ENCODE results near the gene HRH2.

HRH2 gene

DNA sequence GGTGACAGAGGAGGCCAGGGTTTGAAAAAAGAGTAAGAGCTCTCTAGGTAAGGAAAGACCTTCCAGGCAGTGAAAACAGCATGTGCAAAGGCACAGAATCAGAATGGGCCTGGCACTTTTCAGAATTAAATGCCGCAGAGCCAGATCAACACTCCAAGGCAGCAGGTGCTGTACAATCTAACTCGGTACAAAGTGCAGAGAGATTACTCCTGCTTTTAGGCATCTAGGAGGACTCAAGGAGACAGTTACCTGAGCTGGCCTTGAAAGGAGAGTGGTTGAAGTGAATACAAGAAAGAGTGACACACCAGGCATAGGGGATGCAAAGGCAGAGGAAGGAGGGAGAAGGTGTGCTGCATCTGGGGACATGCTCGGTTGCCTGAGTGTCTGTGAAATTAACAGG lies 21.5 kb downstream of the HRH2 start:
- no peak for DNase-seq

DNA sequence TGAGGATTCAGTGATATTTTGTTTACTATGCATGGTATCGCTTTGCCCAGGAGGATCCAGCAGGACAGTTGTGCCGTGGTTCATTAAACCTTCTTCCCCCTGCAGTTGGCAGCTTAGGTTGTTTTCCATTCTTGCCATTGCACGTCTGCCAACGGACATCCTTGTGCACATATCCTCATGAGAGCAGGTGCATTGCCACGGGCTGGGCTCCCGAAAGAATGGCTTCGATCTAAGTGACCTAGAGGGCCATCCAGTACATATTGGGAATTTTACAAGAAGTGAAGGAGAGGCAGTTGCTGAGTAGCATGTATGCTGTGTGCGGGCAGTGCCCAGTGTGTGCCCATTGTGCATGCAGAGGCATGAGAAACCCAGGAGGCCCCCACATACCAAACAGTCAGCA lies 22.1 kb downstream of the HRH2 start:
- DNase-seq: no peak

DNA sequence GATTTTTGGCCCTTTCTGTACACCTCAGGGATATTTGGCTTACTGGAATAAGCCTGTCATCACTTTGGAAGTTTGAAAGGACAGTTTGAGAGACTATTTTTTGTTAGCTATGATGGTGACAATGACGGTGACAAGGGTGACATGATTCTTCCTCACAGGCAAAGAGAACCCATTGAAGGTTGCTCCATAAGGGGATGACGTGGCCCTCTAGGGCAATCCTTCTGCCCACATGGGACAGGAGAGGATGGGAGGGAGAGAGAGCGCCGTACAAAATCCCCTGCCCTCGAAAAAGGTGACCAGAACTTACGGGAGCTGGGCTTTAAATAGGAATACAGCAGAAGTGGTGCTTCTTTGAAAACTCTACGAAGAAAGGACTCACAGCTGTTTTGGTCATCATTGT lies 22.6 kb downstream of the HRH2 start:
- no peak for DNase-seq

DNA sequence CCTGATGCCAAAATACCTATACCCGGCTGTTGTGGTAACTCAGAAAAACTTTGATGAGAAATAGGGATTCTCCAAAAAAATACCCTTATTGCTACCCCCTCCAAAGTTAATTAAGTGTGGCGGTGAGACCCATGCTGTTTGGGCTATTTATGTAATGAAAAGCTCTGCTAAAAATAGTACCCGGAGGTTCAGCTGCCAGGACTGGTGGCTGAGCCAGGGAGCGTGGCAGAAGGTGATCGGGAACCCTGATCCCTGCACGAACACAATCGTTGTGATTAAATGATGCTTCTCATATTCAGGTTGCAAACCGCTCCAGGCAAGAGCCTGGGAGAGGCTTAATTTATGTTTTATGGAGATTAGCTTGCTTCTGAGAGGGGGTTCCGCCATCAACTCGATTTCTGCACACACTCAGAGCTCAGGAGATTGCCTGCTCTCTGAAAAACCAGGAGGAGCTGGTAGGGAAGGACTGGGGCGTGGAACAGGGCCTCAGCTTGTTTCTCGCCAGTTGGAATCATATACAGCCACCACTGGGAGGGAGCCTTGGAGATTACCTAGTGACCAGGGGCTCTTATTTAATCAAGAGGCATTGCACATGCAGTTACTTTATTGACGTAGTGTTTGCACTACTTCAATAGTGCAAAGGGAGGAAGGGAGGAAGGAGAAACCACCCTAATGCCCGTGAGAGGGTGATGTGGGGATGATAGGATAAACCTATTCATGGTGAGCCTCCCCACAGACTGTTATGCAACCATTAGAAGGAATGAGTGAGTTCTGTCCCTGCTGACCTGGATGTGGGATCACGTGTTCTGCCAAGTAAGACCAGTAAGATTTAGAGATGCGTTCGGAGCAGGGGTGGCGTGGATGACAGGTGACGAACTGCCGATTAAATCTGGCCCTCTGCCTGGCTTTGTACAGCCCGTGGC lies 23.4 kb downstream of the HRH2 start:
- DNase-seq: no peak

DNA sequence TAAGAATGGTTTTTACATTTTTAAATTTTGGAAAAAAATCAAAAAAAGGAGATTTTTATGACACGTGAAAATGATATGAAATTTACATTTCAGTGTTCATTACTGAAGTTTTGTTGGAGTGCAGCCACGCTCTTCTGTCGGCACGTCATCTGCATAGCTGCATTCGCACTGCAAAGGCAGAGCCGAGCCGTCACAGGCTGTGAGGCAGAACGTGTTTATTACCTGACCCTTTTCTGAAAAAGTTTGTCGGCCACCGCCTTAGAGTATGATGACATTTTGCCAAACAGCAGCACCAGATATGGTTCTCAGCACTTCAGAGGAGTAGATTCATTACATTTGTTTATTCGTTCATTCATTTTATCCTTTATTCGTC lies 24.1 kb downstream of the HRH2 start:
- DNase-seq: no peak

DNA sequence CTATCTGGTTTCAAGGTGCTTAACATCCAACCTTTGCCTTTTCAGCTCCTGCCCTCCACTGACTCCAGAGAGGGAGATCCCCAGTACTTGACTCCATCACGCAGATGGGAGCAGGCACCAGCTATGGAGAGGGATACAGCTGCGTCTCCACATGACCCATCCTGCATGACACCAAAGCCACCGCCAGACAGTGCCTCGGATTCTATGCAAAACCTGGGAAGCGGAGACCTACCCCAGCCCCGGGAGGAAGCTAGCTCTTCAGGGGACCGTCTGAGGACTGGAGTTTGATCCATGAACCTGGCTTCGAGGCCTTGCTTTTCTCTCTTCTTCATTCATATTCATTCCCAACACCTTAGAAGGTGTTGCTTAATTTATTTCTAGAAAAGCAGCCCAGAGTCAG lies 24.8 kb downstream of the HRH2 start:
- DNase-seq: no peak

DNA sequence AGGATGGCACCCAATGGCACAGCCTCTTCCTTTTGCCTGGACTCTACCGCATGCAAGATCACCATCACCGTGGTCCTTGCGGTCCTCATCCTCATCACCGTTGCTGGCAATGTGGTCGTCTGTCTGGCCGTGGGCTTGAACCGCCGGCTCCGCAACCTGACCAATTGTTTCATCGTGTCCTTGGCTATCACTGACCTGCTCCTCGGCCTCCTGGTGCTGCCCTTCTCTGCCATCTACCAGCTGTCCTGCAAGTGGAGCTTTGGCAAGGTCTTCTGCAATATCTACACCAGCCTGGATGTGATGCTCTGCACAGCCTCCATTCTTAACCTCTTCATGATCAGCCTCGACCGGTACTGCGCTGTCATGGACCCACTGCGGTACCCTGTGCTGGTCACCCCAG lies 25.4 kb downstream of the HRH2 start:
- DNase-seq: no peak

DNA sequence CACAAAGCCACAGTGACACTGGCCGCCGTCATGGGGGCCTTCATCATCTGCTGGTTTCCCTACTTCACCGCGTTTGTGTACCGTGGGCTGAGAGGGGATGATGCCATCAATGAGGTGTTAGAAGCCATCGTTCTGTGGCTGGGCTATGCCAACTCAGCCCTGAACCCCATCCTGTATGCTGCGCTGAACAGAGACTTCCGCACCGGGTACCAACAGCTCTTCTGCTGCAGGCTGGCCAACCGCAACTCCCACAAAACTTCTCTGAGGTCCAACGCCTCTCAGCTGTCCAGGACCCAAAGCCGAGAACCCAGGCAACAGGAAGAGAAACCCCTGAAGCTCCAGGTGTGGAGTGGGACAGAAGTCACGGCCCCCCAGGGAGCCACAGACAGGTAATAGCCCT lies 26.1 kb downstream of the HRH2 start:
- no peak for DNase-seq

DNA sequence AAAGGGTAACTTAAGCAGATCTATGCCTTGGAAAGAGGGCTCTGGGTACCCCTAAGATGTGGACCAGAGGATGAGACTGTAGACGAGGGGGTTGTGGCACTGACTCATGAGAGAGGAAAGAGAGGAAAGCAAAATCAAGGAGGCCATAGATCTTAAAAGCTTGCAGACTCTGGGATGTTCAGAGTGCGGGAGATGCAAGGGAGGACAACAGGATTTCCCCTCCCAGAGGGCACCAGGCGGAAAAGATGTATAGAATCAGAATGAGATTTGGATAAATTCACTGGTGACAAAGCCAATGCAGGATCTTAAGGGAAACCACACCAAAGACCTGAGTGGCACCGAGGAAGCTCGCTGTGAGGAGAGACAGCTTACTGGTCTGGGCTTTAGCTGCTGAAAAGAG lies 27.1 kb downstream of the HRH2 start:
- no peak for DNase-seq

DNA sequence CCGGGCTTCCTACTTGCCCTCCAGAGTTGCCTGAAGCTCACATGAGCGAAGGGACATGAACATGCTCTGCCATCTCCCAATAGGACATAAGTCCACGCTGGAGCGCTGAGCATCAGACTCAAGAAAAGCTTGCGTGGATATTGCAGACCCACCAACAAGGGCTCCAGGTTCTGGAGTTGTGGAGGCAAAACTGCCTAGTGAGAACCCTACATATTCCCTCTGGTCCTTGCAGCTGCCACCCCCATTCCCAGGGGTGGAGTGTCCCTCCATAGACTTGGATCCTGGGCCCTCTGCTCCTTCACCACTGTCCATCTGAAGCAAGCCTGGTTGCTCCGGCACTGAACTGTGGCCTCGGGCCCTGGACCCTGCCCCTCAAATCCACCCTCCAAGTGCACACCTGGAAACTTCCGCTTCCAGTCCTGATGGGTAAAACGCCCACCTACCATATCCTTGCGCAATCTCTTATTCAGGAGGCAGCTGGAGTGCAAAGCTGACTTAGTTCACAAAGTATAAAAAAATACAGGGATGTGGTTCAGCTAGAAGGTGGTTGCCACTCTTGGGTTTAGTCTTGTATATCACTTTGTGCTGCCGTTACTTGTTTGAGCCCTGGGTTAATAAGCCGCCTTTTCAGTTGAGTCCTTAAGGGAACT lies 28.0 kb downstream of the HRH2 start:
- no peak for DNase-seq

DNA sequence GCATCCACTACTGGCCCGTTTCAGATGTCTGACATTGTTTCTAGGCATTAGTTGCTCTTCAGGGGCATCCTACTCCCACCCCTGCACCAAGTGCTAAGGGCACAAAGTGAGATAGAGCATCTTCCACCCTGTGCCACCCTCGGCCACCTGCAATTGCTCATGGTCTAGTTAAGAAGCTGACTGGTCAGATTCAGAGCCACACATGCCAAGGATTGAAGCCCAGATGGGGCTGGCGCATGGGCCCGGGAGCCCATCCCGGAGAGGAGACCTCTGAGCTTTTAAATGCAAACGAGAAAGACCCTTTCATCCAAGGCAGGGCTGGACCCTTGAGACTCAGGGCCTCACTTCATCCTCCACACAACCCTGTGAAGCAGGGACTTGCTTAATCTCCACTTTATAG lies 28.5 kb downstream of the HRH2 start:
- no peak for DNase-seq

DNA sequence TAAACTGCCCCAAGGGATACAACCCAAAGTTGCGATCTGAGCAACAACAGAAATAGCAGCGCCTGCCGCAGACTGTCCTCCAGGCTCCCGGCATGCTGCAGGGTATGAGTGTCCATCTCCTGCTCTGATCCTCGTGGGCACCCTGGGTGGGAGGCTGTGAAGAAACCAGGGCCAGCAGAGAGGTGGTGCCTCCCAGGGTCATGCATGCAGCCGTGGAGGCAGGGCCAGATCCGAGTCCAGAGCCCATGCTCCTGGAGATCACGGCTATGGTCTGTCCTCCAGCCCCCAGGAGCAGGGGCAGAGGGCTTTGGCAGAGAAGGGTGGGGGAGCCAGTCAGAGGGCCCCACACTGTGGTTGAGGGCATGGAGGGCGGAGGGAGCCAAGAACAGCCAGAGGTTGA lies 29.0 kb downstream of the HRH2 start:
- no peak for DNase-seq

DNA sequence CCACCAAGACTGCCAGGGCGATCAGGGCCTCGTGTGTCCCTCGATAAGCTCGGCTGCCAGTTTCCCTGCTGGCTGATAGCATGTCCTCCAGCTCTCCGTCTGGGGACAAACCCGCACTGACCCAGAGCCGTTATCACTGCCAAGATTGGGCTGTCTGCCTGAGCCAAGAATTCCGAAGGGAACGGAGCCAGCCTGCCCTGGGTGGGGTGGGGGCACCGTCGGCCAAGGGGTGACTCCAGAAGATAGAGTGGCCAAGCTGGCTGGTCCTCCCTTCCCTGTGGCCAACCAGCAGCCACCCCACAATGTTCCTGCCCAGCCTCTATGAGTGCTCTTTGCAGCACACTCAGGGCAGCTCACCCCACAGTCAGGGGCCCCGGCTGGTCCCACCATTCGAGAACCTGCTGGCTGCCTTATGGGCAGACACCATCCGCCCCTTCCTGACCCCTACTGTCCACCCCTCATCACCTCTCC lies 29.4 kb downstream of the HRH2 start:
- DNase-seq: no peak

DNA sequence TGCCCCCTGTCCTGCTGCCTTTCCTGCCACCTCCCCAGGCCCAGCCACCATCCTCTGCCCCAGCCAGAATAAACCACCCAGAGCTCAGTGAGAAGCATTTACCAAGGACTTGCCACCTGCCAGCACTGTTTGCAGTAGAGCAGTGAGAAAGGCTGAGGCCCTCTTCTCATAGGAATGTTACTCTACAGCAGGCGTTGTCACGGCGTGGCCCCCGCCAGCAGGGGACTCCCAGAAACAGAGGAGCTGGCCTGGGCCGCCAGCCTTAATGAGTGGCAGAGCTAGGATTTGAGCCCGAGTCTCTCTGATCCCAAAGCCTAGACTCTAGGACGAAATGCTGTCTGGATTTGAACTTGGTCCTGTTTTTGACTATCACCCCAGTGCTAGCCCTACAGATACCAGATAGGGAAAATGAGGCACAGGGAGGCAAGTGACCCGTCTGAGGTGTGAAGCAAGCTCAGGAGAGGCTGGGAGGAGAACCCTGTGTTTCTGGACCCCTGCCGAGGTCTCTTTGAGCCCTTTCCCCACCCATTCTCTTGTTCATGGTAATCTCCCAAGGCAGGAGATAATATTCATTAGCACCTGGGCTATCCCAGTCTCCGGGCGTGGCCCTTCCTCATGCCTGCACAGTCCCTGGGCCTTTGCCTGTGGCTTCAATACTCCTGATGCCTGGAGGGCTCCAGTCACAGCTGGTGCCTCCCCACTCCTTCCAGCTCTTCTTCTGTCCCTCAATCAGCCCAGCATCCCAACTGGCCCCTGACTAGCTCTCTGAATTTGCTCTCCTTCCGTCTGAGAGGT lies 30.7 kb downstream of the HRH2 start:
- DNase-seq: no peak

DNA sequence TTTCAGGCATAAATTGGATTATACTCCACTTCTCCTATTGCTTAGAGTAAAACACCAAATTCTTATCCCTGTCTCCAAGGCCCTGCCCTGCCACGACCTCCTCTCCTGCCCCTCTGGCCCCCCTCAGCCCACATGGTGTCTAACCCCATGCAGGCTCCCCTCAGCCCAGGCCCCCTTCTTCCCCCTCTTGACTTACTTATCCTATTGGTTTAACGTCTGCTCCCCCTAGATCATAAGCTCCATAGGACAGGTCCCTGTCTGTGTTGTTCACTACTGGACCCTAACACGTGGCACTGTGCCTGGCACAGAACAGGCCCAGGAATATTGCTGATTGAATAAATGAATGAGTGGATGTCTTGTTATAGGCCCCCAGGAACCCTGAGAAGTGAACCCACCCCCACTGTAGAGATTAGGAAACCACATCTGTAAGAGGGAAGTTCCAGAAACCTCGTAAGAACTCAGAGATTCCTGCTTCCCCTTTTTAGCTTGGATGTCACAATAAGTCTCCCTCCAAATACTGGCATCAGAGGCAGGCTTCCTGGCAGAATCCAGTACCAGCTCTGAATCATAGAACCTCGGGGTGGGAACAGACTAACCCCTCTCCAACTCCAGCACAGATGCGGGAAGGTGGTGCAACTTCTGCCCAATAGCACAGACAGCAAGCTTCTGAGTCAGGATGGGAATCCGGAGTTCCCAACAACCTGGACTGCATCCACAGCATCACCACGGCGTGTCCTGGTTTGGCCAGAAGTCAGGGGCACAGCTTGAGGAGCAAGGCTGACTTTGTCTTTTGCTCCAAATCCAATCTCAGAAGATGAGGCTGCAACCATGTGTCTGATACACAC lies 31.5 kb downstream of the HRH2 start:
- no peak for DNase-seq

DNA sequence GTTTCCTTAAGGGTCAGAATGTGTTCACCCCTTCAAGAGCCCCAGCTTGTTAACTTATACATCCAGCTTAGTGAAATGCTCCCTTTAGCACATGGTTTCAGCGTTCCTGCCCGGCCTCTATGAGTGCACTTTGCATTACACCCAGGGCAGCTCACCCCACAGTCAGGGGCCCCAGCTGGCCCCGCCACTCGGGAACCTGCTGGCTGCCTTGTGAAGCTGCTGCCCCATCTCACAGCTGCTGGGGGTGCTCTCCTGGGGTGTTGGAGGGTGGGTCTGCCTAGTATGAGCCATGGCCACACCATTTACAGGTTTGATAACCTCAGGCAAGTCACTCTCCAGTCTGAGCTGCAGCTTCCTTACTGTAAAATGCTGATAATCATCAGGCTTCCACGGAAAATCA lies 32.2 kb downstream of the HRH2 start:
- no peak for DNase-seq

DNA sequence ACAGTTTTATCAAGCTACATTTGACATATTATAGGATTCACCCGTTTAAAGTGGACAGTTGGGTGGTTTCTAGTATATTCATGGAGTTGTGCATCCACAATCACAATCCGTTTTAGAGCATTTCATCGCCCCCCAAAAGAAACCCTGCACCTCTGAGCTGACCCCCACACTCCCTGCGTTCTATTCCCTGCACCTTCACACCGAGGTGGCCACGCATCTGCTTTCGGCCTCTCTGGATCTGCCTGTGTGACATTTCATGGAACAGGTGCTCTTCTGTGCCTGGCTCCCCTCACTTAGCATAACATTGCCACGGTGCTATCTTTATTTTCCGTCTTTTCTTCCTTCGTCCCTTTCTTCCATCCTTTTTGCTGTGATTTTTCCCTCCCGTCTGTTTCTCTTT lies 32.7 kb downstream of the HRH2 start:
- DNase-seq: no peak

DNA sequence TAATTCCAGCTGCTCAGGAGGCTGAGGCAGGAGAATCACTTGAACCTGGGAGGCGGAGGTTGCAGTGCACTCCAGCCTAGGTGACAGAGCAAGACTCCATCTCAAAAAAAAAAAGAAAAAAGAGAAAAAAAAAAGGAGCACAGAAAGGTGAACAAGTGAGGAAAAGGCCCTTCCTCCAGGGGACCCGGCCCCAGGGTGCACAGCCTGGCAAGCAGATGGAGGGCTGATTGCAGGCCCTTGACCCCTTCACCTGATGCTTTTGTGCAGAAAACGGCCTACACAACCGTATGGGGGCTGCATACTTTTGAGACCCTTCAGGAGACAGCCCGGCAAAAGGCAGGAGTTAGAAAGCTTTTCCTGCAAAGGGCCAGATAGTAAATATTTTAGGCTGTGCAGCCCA lies 33.9 kb downstream of the HRH2 start:
- no peak for DNase-seq

DNA sequence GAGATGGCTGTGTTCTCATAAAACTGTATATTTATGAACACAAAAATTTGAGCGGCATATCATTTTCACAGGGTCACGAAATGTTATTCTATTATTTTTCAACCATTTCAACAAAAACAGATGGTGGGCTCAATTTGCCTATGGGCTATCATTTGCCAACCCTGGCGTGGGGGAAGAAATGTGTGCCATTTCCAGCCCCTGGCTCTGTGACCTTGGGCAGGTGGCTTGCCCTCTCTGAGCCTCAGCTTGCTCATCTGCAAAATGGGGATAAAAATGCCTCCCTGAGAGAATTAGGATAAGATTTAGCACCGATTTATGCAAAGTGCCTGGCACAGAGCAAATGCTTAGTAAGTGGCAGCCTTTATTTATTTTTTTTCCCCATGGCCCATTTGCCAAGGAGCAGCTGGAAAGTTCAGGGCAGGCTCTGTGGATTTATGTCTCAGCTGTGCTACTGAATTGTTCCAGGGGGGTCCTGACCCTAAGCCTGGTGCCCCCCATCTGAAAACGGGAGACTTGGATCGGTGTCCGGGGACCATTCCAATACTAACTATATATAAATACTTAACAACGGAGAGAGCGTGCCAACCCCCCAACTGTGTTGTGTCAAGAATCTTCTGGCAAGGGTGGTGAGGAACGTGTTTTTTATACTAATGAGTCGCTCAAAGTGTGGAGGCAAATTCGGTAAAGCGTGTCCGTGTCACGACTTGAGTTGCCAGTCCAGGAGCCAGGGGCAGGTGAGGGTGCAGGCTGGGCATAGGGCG lies 34.5 kb downstream of the HRH2 start:
- no peak for DNase-seq

DNA sequence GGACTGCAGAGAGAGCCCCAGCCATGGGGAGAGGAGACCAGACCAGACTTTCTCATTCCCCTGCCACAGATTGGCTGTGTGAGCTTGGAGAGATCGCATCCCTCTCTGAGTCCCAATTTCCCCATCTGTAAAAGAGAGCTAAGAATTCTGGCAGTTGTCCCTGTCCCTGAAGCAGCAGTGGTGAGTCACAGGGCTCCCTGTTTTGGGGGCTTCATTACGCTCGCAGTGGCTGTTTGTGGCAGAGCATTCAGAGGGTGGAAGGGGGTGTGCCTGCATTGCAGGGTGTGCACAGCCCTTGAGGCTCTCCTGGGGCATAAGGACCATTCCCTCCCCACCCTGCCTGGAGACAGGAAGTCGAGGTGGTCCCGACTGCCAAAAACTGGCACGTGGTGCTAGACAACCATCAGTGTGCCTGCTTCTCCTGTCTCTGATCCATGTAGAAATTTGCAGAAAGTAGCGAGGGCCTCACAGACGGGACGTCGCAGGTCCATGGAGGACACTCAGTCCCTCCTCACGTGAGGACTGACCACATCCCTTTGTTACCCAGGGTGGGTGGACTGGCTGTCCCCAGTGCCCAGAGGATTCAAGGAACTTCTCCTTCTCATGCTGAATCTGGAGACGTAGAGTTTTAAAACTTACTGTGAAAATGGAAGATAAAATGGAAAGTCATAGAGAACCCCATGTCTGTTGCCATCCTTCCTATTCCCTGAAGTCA lies 35.3 kb downstream of the HRH2 start:
- no peak for DNase-seq

DNA sequence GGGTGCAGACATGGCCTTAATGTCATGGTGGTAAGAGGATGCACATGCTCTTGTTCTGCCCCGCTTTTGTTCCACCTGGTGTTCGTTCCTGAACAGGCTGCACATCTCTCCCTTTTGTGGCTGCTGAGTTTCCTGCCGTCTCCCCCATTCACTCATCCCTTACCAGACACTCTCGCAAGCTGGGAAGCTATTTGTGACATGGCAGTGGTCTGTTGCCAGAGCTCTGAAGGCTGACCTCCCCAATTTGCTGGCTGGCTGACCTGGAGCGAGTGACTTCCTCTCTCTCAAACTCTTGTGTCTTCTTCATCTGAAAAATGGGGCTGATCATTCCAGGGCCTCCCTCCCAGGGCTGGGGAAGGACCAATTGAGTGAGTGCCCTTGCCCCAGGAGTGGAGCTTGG lies 35.9 kb downstream of the HRH2 start:
- DNase-seq: no peak

All from activated CD4-positive, alpha-beta T cell treated with anti-CD3 and anti-CD28 coated beads for 4 hours (primary cell).